Activated T-helper 17 cell treated with anti-CD3 and anti-CD28 coated beads, Interleukin-2, amount 50 U/mL, for 72 hours (primary cell): ENCODE data around the gene USP38. TPM values are rescaled to one million over a fixed set of nuclear protein-coding genes. Genes with fewer than 3 reads are reported as not detected.

Experiments used
- ATAC-seq: fragments of 150-1000 bp; cut with Tn5 transposase; replicated peaks from 2 replicates; pipeline ENCODE4 v1.10.0; 2021; ENCODE audit warnings: mild to moderate bottlenecking, moderate library complexity
- H3K27ac Mint-ChIP-seq: one replicate; pipeline ENCODE4 v1.8.0; 2022; ENCODE audit warnings: mixed read lengths
- H3K27me3 Mint-ChIP-seq: one replicate; pipeline ENCODE4 v1.8.0; 2022; ENCODE audit warnings: mixed read lengths
- H3K36me3 Mint-ChIP-seq: one replicate; pipeline ENCODE4 v1.8.0; 2022; ENCODE audit warnings: low read depth, mild to moderate bottlenecking, mixed read lengths
- H3K4me1 Mint-ChIP-seq: one replicate; pipeline ENCODE4 v1.8.0; 2022; ENCODE audit warnings: mixed read lengths
- H3K4me3 Mint-ChIP-seq: one replicate; pipeline ENCODE4 v1.8.0; 2022; ENCODE audit warnings: mild to moderate bottlenecking, mixed read lengths
- H3K9me3 Mint-ChIP-seq: one replicate; pipeline ENCODE4 v1.8.0; 2022; ENCODE audit warnings: mixed read lengths
- total RNA-seq, 2 donors: library from RNA; stranded (reverse); gene quantifications; one replicate each; pipeline ENCODE4 v1.2.3, GENCODE V29; 2022

Gene USP38
- total RNA-seq, 2 donors from 2014 or later = 15.1 to 22.2 TPM

DNA sequence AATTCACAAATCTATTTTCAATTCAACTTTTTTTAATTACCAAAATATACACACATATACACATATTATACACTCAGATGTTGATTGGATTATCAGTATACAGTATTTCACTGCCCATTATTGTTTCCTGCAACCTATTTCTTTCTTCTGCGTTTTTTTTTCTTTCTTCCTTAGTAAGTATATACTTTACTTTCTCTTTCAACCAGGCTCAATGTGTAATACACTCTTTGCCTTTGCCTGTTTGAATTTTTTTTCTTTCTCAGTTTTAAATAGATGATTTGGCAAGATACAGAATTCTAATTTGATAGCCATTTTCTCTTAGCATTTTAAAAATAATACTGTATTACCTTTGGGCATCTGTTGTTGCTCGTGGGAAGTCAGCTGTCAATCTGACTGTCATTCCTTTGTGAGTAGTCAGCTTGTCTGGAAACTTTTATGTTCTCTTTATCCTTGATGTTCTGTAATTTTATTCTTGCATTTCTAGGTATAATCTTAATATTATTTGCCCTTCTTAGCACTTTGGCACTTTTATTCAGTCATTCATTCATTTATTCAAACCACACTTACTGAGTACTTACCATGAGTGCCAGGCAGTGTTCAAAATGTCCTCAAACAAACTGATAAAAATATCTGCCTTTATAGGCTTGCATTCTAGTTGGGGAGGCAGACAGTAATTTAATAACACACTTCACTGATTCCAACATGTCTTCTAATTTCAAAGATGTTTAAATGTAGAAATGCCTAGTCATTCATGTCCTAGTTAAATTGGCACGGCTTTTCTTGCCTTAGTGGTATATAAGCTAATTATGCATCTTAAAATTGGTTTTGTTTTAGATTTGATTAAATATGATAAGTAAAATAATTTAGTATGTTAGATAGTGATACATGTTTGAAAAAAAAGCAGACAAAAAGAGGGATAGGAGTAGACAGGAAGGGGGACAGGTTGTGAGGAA is 3.7 kb downstream of the USP38 start:
- Mint-ChIP-seq H3K9me3 (no peaks in the 10 kb centered on the region), H3K4me1 (peaks cover 40% of the 10 kb centered on the region), H3K36me3 (peaks cover 84% of the 10 kb centered on the region), H3K27me3 (no peaks in the 10 kb centered on the region), H3K27ac (peak overlapping the region; percentile 86), H3K4me3 (peak overlapping the region; percentile 99)
- no peak for ATAC-seq

GRCh38 chr4:143189528-143189927 is 4.8 kb downstream of the USP38 start:
- H3K4me3 Mint-ChIP-seq = peak overlapping the region; percentile 99
- no peaks in the 10 kb centered on the region for H3K9me3 Mint-ChIP-seq
- no peak for ATAC-seq
- H3K27ac Mint-ChIP-seq = peak overlapping the region; percentile 86
- H3K4me1 Mint-ChIP-seq = peaks cover 32% of the 10 kb centered on the region
- H3K36me3 Mint-ChIP-seq = peaks cover 91% of the 10 kb centered on the region
- no peaks in the 10 kb centered on the region for H3K27me3 Mint-ChIP-seq

DNA sequence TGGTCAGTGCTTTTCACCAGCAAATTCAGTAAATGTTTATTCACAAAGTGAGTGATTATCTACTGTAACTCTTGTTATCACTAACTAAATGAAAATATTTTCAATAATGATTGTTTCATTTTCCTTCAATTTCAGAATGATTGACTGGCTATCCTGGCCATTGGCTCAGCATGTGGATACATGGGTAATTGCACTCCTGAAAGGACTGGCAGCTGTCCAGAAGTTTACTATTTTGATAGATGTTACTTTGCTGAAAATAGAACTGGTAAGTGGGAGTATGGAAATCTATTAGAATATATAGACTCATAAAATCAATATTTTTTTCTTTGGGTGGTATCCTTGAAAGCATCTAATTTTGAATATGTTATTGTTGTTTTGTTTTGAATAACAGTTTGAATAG is 10.9 kb downstream of the USP38 start:
- no peaks in the 10 kb centered on the region for H3K9me3 Mint-ChIP-seq
- H3K36me3 Mint-ChIP-seq = peaks cover 99% of the 10 kb centered on the region
- no peak for ATAC-seq
- no peaks in the 10 kb centered on the region for H3K27me3 Mint-ChIP-seq
- H3K27ac Mint-ChIP-seq = no peak overlapping the region
- H3K4me3 Mint-ChIP-seq = no peak overlapping the region
- peaks cover 3% of the 10 kb centered on the region for H3K4me1 Mint-ChIP-seq

GRCh38 chr4:143196323-143196722 is 11.6 kb downstream of the USP38 start:
- H3K4me3 Mint-ChIP-seq = no peak overlapping the region
- no peak for ATAC-seq
- no peak overlapping the region for H3K27ac Mint-ChIP-seq
- H3K27me3 Mint-ChIP-seq = no peaks in the 10 kb centered on the region
- peaks cover 99% of the 10 kb centered on the region for H3K36me3 Mint-ChIP-seq
- no peaks in the 10 kb centered on the region for H3K4me1 Mint-ChIP-seq
- H3K9me3 Mint-ChIP-seq = no peaks in the 10 kb centered on the region

GRCh38 chr4:143199503-143199902 is 14.8 kb downstream of the USP38 start:
- H3K27ac Mint-ChIP-seq = no peak overlapping the region
- H3K27me3 Mint-ChIP-seq = no peaks in the 10 kb centered on the region
- H3K36me3 Mint-ChIP-seq = peaks cover 99% of the 10 kb centered on the region
- no peak overlapping the region for H3K4me3 Mint-ChIP-seq
- H3K4me1 Mint-ChIP-seq = peaks cover 4% of the 10 kb centered on the region
- H3K9me3 Mint-ChIP-seq = no peaks in the 10 kb centered on the region
- ATAC-seq = no peak

- peaks cover 4% of the 10 kb centered on the region for H3K4me1 Mint-ChIP-seq
- no peaks in the 10 kb centered on the region for H3K27me3 Mint-ChIP-seq
- ATAC-seq = no peak
- H3K27ac Mint-ChIP-seq = no peak overlapping the region
- no peak overlapping the region for H3K4me3 Mint-ChIP-seq
- H3K9me3 Mint-ChIP-seq = no peaks in the 10 kb centered on the region
- H3K36me3 Mint-ChIP-seq = peaks cover 99% of the 10 kb centered on the region
Measured at GRCh38 chr4:143202824-143203223, 18.1 kb downstream of the USP38 start.

- no peaks in the 10 kb centered on the region for H3K27me3 Mint-ChIP-seq
- ATAC-seq = no peak
- H3K36me3 Mint-ChIP-seq = peaks cover 96% of the 10 kb centered on the region
- H3K4me1 Mint-ChIP-seq = peaks cover 4% of the 10 kb centered on the region
- H3K27ac Mint-ChIP-seq = no peak overlapping the region
- H3K9me3 Mint-ChIP-seq = no peaks in the 10 kb centered on the region
- no peak overlapping the region for H3K4me3 Mint-ChIP-seq
Measured at GRCh38 chr4:143203577-143203976, 18.9 kb downstream of the USP38 start.

- Mint-ChIP-seq H3K4me3 (no peak overlapping the region), H3K4me1 (no peaks in the 10 kb centered on the region), H3K27ac (no peak overlapping the region), H3K9me3 (no peaks in the 10 kb centered on the region), H3K27me3 (no peaks in the 10 kb centered on the region), H3K36me3 (peaks cover 89% of the 10 kb centered on the region)
- no peak for ATAC-seq
Measured at GRCh38 chr4:143207555-143207954, 22.8 kb downstream of the USP38 start.

DNA sequence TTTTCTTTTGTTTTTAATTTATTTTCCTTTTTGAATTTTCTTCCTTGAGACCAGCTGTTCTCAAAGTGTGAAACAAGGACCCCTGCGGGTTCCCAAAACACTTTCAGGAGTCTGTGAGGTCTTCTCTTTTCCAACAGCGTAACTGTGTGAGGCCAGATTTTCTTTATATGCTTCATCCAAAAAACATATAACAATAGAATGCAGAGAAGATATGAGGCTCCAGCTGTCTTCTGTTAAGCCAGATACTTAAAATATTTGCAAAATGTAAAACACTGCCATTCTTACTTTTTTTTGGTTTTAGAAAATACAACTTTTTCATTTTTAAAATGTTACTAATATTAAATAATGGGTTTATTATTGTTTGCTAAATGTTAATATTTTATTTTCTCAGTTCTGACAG is 27.8 kb downstream of the USP38 start:
- H3K9me3 Mint-ChIP-seq = no peaks in the 10 kb centered on the region
- no peaks in the 10 kb centered on the region for H3K27me3 Mint-ChIP-seq
- no peak for ATAC-seq
- H3K4me1 Mint-ChIP-seq = no peaks in the 10 kb centered on the region
- H3K4me3 Mint-ChIP-seq = no peak overlapping the region
- peaks cover 79% of the 10 kb centered on the region for H3K36me3 Mint-ChIP-seq
- H3K27ac Mint-ChIP-seq = no peak overlapping the region

DNA sequence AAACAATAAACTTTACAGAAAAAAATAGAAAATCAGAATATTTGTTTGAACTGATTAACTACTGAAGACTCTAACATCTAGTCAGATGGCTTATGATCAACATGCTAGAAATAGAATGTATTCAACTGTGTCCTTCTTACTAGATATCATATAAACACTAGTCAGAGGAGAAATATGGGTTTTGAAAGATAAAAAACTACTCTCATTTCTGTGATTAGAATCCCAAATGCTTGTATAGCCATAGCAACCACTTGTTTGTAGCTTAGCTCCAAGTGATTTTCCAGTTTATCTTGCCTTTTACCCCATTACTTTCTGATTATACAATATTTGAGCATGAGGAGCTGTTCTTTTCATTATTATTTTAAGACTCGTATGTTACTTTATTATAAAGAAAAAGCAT is 31.2 kb downstream of the USP38 start:
- Mint-ChIP-seq H3K27ac (no peak overlapping the region), H3K4me3 (no peak overlapping the region), H3K36me3 (peaks cover 80% of the 10 kb centered on the region), H3K27me3 (no peaks in the 10 kb centered on the region), H3K4me1 (no peaks in the 10 kb centered on the region), H3K9me3 (no peaks in the 10 kb centered on the region)
- ATAC-seq = no peak

- H3K27ac Mint-ChIP-seq = no peak overlapping the region
- H3K4me3 Mint-ChIP-seq = no peak overlapping the region
- no peaks in the 10 kb centered on the region for H3K27me3 Mint-ChIP-seq
- peaks cover 53% of the 10 kb centered on the region for H3K36me3 Mint-ChIP-seq
- no peaks in the 10 kb centered on the region for H3K9me3 Mint-ChIP-seq
- H3K4me1 Mint-ChIP-seq = no peaks in the 10 kb centered on the region
- ATAC-seq = no peak
Measured at GRCh38 chr4:143224255-143224654, 39.5 kb downstream of the USP38 start.

- no peak for ATAC-seq
- Mint-ChIP-seq H3K9me3 (no peaks in the 10 kb centered on the region), H3K27me3 (no peaks in the 10 kb centered on the region), H3K36me3 (peaks cover 44% of the 10 kb centered on the region), H3K4me3 (no peak overlapping the region), H3K4me1 (no peaks in the 10 kb centered on the region), H3K27ac (no peak overlapping the region)
Measured at GRCh38 chr4:143225167-143225566, 40.5 kb downstream of the USP38 start.

DNA sequence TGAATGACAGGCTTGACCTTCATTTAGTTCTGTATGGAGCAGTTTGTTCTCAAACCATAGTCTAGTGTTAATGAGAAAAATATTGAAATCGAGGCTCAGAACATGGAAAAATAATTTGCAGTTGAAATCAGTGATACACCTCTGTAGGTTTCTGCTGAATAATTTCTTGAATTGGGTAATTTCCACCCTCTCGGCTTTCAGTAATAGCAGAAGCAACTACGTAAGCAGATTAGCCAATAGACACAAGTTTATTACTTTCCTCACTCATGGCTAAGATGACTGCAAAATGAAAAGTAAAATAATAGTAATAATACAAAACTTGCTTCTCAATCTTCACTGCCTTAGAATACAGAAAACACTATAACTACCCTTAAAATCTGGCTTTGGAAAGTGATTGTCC is 46.0 kb downstream of the USP38 start:
- no peaks in the 10 kb centered on the region for H3K36me3 Mint-ChIP-seq
- H3K27ac Mint-ChIP-seq = no peak overlapping the region
- H3K9me3 Mint-ChIP-seq = no peaks in the 10 kb centered on the region
- no peaks in the 10 kb centered on the region for H3K27me3 Mint-ChIP-seq
- no peaks in the 10 kb centered on the region for H3K4me1 Mint-ChIP-seq
- peak; percentile 42 for ATAC-seq
- no peak overlapping the region for H3K4me3 Mint-ChIP-seq

DNA sequence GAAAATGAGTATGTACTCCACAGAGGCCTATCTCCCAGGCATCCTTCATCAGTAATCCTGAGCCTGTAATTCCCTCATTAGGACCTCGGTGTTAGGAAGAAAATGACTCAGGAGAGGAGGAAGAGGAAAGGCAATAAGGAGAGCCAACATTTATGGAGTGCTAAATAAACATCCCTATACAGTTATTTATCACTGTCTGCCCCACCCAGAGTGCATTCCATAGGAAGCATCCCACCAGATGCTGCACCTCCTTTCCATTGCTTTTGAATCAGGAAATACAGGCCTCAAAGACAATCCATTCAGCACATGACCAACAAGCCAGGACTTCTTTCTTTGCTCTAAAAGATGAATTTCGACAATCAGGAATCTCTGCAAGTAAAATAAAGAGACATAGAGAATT is 47.6 kb downstream of the USP38 start:
- Mint-ChIP-seq H3K27me3 (no peaks in the 10 kb centered on the region), H3K4me1 (no peaks in the 10 kb centered on the region), H3K27ac (no peak overlapping the region), H3K4me3 (no peak overlapping the region), H3K9me3 (no peaks in the 10 kb centered on the region), H3K36me3 (no peaks in the 10 kb centered on the region)
- no peak for ATAC-seq

DNA sequence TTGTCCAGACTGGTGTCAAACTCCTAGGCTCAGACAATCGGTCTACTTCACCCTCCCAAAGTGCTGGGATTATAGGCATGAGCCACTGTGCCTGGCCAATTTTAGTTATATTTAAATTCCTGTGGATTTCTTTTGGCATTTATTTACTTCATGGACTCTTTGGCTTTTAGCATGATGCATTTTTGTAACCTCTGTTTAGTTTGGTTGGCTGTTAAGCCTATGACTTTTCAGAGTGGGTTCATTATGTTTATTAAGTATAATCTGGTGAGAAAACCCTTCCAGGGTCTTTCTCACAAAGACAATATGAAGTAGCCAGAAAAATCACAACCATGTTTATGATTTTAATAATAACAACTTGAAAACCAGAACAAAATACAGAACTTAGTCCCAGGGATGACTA is 49.4 kb downstream of the USP38 start:
- Mint-ChIP-seq H3K27me3 (no peaks in the 10 kb centered on the region), H3K4me3 (no peak overlapping the region), H3K27ac (no peak overlapping the region), H3K4me1 (no peaks in the 10 kb centered on the region), H3K36me3 (no peaks in the 10 kb centered on the region), H3K9me3 (no peaks in the 10 kb centered on the region)
- ATAC-seq = no peak
